GM11168 (cell line): ENCODE results near the gene RFX4.
"Not testable (repeated sequence)": the region's sequence is repeated elsewhere in the genome, so short reads cannot be mapped to it uniquely, and the experiment has no call there.

Experiments used
- in situ Hi-C: fragments of 300-500 bp; cut with MboI; formaldehyde crosslinking; loops from one replicate; pipeline ENCODE4 v1.12.0; 2022; ENCODE audit warnings: low sequenced_read_pairs; ENCODE audit not compliant: unreplicated experiment

Gene RFX4

DNA sequence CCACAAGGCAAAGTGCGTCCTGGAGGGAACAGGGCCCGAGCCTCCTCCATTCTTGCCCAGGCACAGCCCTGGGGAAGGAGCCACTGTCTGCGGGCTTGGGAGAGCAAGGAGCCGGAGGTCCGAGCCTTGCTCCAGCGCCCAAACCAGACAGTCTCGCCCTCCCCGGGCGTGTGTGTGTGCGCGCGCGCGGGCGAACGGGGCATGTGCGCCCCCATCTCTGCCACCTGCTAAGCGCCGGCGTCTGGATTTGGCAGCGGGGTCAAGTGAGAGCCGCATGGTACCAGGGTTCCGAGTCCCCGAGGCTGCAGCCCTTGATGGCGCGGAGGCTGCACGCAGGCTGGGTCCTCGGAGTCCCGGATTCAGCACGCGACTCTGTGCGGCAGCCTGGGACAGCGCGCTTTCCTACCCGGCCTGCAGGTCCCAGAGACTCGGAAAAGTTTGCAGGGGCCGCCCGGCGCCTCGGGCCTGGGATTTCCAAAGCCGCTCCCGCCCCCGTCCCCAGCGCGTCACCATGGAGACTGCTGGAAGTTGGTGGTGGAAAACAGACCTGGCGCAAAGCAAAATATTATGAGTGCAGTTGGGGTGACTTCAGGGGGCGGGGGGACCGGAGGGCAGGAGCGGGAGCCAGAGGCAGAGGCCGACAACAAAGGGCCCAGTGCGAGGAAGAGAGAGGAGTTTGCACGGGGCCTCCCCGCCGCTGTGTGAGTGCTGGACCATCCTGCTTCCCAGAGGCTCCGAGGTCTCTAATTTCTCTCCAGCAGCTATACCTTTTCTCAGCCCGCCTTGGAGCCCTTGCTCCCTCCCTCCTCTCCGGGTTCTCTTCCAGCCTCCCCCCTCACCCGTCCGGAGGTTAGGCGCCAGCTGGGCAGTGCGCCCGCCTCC lies 4.2 kb downstream of the RFX4 start:
- in situ Hi-C loops = loop anchor here (5.0 kb wide), 1 partner anchor 70 kb away; no protein-coding TSS in a partner anchor

DNA sequence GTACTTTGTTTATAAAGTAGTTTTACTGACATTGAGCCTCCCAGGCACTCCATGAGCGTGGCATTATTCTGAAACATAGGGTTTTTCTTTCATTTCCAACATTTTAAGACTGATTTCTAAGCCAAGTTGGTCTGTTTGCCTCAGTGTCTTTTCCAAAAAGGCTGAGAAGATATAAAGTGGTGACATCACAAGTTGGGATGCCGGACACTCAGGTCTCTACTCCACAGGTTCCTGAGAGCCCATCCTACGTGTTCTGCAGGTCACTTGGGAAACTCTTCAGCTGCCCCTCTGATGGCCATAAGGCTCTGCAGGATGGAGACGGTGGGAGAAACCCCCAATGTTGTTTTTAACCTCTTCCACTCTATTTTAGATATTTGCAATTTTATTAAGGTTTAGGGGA lies 6.0 kb downstream of the RFX4 start:
- in situ Hi-C loops = loop anchor here (5.0 kb wide), 1 partner anchor 69 kb away; no protein-coding TSS in a partner anchor

DNA sequence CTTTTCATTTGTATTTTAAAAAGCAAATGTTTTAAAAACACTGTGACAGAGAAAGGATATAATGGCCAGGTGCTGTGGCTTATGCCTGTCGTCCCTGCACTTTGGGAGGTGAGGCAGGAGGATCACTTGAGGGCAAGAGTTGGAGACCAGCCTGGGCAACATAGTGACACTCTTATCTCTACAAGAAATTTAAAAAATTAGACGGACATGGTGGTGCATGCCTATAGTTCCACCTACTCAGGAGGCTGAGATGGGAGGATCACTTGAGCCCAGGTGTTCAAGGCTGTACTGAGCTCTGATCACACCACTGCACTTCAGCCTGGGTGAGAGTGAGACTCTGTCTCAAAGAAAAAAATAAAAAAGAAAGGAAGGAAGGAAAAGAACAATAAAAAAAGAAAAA lies 7.8 kb downstream of the RFX4 start:
- in situ Hi-C loops = no loop called here

DNA sequence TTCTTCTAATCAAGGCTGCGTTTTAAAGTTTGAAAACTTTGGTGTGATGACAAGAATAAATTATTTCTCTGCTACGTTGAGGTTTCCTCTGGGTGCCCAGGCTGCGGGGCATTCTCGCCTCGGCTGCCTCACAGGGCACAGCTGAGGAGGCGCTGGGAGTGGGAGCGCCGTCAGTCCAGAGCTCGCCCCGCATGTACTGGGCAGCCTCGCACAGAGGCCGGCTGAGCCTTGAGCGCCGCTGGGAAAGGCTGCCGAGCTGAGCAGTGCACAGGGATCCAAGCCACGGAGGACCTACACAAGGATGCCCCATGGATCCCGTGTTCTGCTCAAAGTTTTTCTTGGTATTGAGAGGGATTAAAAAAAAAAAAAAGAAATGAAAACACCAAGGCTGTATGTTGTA lies 11.6 kb downstream of the RFX4 start:
- in situ Hi-C loops = no loop called here

DNA sequence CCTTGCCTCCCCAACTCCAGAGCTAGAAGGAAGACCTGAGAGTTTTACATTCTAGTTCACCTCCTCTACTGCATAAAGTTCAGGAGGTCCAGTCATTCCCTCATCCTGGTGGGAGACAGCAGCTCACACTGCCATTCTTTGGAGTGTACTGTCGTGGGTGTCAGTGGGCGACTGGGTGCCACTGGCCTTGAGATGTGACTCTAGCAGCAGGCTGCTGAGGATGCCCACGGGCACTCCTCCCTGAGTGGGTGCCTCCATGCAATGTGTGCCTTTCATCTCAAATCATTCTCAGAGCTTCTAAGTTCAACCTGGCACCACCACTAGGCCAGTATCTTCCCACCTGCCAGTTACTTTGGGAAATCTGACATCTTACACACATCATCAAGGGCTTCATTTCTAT lies 12.5 kb downstream of the RFX4 start:
- in situ Hi-C loops = no loop called here

DNA sequence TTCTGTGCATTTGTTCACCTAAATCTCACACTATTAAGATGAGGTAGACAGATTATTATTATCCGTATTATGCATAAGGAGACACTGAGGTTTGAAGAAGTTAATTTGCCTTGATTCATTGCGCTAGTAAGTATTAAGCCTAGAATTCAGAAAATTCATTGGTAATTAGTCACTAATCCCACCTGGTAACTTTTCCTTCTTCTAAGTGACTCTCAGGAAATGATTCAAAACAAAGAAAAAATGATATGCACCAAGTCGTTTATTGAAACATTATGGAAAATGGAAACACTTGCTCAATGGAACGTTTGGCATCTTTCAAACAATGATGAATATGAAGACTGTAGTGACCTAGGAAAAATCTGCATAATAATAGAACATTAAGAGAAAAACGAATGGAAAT lies 15.2 kb downstream of the RFX4 start:
- in situ Hi-C loops = no loop called here

DNA sequence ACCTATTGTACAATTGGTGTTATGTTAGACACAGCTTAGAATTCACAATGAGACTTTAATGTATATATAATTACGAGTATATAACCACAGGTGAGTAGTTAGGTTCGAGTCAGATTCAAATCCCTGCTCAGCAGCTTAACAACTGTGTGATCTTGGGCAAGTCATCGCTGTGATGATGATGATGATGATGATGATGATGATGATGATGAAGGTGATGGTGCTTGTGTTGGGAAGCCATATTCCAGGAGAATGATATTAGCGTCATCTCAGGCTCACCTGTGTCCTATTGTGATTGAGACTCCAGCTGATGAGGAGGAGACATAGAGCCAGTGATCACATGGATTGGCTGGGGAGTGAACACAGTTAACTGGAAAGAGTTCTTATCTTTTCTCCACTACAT lies 16.5 kb downstream of the RFX4 start:
- in situ Hi-C loops = no loop called here

DNA sequence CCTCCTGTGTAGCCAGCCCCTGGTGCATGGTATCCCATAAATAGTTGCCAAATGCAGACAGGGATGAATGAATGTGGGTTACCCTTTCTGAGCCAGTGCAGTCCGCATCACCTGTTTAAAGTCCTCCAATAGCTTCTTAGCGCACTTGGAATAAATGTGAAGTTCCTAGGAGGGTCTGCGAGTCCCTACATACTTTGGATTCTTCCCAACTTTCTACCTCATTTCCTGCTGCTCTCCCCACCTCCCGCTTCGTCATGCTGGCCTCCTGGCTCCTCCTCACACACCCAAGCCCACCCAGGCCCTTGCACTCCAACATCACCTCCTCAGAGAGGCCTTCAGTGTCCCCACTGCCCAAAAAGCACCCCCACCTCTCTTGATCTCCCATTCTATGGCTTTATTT lies 17.7 kb downstream of the RFX4 start:
- in situ Hi-C loops = no loop called here

DNA sequence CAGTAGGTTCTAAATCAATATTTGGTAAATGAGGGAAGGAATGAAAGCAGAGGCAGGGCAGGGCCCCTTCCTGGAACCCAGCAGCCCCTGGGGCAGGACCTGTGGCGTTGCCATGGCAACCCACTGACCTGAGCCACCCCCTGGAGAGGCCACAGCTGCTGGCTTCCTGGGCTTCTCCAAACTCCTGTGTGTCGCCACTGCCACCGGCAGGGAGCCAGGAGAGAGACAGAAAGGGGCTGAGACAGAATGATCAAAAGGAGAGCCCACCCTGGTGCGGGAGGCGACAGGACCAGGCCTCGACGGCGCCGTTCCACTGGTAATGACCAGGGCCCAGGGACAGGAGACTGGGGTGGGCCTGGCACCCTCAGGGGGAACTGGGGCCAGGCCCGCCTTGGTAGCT lies 18.2 kb downstream of the RFX4 start:
- in situ Hi-C loops = no loop called here

DNA sequence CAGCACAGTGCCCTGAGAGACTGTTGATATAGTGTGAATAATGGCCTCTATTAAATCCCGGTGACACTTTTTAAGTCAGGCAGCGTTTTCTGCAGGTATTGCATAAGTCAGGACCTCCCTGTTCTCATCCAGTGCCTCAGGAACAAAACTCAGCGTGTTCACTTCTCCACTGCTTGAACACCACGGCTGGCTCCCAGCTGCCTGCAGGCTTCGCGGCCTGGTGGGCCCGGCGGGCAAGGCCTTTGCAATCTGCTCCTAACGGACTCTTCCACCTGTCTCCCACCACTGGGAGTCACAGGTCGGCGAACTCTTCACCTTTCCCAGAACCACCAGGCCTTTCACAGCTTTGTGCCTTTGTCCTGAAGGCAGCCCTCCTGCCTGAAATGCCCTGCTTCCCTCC lies 18.7 kb downstream of the RFX4 start:
- in situ Hi-C loops = no loop called here

DNA sequence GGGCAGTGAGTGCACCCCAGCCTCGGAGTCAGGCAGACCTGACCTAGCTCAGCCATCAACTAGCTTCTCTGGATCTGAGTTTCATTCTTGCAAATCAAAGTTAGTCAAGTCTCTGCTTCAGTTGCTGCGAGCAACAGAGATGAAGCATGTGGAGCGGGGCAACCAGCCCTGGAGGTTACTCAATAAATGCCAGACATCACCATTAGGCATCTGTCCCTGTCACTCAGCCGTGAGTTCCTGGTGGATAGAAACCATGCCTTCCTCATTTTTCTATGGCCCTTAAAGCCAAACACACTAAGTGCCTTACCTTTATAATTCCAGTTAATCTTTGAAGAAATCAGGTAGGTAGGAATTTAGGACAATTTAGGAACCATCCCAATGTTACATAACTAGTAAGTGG lies 19.3 kb downstream of the RFX4 start:
- in situ Hi-C loops = no loop called here

DNA sequence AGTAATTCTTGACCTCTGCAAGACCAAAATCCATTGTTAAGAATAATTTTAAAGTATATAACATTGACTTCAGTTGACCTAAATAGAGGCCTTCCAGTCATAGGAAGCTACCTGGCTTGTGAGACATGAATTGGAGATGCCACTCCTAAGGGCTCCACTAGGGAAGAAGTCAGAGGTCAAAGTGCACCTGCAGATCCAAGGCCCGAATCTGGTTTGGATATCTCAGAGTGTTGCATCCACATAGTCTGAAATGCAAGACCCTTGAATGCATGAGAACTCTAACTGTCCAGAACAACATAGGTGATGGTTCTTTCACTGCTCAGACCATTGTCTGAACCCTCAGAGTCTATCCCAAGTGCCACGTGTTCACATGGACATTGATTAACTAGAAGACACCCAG lies 22.4 kb downstream of the RFX4 start:
- in situ Hi-C loops = no loop called here

DNA sequence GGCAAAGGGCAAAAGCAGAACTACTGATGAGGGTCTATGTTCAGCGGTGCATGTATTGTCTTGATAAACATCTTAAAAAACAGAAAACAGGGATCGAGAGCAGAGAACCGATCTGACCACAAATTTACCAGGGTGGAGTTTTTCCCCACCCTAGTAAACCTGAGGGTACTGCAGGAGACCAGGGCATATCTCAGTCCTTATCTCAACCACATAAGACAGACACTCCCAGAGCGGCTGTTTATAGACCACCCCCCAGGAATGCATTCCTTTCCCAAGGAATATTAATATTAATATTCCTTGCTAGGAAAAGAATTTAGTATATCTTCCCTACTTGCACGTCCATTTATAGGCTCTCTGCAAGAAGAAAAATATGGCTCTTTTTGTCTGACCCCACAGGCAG lies 37.8 kb downstream of the RFX4 start:
- in situ Hi-C loops = not testable (repeated sequence)

DNA sequence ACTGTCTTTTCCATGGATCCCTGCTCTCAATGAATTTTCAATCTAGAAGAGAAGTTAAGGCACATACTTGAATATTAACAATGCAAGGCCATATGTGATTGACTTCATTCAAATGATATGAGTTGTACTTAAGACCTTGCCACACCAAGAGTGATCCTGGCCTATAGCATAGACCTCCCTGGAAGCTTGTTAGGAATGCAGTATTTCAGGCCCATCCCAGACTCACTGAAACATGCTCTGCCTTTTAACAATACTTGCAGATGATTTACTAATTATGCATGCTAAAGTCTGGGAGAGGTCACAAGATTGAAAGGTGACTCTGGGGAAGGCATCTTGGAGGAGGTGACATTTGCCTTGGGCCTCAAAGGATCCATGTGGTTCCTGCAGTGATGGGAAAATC lies 43.2 kb downstream of the RFX4 start:
- in situ Hi-C loops = no loop called here

DNA sequence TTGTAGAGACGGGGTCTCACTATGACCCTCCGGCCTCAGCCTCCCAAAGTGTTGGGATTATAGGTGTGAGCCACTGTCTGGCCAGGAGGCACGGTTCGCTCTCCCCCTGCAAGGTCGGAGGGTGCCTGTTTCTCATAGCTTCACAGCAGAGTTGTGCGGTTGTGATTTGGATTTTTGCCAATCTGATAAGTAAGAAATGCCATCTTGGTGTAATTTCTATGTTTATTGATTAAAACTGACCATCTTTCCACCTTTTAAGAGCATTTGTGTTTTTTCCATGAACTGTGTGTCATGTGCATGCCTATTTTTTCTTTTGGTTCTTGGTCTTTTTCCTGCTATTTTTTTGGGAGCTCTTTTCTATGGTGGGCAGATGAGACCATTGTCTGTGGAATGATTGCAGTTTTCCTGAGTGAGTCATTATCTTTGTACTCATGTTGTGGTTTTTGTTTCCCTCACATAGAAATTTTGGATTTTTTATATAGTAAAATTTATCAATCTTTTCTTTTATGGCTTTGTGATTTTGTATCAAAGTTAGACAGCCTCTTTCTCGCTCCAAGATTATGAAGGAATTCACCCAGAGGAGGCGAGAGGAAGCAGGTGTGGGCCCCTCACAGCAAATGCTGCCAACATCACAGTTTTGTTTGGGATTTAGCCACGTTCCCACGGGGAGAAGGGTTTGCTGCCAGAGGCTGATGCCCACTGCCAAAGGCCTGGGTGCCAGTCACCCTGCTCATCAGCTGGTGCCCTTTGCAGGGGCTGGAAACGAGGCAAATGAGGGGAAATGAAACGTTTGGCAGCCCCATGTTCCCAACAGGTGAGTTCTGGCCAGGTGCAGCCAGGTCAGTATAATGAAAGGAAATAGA lies 47.2 kb downstream of the RFX4 start:
- in situ Hi-C loops = no loop called here

DNA sequence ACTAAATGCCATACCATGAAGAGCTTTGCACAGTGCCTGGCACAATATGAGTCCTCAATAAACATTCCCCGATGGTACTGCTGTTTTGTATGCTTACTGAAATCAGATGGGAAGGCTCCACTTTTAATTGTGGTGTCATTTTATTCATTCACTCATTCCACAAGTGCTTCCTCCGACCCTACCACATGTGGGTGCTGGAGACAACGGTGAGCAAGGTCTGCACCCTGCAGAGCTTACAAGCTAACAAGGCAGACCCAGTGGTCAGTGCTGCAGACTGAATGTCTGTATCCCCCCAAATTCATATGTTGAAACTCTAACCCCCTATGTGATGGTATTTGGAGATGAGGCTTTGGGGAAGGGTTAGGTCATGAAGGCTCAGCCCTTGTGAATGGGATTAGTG lies 48.3 kb downstream of the RFX4 start:
- in situ Hi-C loops = no loop called here

DNA sequence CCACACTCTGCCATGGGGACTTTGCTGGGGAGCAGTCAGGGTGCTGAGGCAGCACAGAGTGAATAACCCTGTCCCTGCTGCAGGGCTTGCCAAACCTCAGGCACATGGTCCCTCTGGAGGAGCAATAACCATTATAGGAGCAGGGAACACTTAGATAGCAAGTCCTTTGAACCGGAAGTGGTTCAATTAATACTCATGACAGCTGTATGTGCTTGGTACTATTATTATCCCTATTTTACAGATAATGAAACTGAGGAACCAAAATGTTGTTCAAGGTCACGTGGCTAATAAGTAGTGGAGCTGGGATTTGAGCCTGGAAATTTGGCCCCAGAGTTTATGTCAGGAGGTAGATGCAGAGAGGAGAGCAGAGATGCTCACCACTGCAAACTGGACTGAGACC lies 49.0 kb downstream of the RFX4 start:
- in situ Hi-C loops = no loop called here

DNA sequence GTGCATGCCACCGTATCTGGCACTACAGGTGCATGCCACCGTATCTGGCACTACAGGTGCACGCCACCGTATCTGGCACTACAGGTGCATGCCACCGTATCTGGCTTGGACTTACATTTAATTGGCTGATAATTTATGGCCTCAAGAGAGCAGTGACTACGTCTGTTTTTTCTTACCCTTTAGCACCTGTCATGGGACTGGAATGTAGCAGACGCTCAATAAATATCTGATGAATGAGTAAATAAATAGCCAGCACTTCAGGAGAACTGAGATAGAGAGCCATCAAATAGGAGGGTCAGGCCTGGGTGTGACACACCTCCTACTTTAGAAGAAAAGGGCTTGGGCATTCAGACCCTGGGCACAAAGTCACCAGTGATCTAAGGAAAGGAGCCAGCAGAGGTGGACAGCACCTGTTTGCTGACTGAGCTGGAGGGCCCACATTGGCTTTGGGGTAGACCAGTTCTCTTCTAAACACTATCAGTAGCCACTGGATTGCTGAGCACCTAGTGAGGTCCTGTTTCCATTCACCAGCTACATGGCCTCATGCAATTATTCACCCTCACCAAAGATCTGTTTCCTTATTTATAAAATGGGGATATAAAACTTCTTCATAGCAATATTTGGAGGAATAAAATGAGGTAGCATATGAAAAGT lies 50.1 kb downstream of the RFX4 start:
- in situ Hi-C loops = no loop called here

DNA sequence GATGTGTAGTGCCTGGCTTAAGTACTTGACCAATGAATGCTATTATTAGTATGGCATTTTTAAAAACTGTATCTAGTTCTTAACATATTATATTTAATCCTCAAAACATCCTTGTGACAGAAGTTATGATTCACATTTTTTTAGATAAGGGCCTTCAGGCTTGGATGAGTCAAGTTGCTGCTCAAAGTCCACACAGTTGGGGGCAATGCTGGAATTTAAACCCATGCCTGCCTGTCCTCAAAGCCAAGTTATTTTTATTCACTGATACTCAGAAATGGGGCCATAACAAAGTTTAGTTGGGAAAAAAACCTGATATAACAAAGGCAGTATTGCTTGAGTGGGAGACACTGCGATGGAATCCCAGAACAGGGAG lies 50.6 kb downstream of the RFX4 start:
- in situ Hi-C loops = no loop called here

DNA sequence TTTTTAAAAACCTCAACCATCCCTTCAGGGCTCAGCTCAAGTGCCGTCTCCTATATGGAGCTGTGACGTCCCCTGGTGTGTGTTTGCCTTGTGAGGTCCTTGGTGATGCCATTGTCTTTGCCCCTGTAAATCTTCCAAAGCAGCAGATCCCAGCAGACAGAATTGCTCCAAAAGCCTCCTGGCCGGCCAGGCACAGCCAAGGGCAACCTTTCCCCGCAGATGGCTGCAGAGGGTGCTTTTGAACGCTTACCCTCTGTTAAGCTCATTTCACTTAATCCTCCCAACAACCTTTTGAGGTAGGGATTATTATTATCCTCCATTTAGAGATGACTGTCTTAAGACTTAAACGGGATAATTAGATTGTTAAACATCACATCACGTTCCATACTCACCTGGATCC lies 51.4 kb downstream of the RFX4 start:
- in situ Hi-C loops = no loop called here

DNA sequence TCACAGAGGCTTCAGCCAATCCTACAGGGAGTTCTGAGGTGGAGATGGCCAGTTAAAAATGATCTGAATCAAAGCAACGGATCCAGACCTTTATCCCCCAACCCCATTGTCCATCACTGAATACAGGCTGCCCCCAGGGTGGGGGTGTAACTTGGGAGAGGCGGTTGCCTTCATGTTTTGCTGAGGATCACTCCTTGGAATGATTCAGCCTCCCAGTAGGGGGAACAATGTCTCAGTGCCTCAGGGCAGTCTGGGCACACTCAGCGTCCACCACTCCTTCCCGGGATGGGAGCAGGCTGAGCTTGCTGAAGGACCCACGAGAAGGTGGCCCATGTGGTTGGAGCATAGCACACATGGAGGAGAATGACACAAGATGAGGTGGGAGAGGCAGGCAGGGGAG lies 60.2 kb downstream of the RFX4 start:
- in situ Hi-C loops = no loop called here
